ENCODE measurements around the gene CENPP.

DNA sequence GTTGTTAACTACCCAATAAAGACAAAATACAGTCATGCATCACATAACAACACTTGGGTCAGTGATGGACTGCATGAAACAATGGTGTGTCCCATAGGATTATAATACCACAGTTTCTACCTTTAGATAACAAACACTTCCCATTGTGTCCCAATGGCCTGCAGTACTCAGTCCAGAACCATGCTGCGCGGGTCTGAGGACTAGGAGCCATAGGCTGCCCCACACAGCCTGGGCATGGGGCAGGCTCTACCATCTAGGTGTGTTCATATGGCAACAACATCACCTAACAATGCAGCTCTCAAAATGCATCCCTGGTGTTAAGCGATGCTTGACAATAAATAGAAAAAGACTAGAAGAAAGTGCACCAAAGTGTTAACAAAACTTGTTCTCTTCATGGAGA is 337.4 kb downstream of the CENPP start:
- TF ChIP-seq, protein P1, sequence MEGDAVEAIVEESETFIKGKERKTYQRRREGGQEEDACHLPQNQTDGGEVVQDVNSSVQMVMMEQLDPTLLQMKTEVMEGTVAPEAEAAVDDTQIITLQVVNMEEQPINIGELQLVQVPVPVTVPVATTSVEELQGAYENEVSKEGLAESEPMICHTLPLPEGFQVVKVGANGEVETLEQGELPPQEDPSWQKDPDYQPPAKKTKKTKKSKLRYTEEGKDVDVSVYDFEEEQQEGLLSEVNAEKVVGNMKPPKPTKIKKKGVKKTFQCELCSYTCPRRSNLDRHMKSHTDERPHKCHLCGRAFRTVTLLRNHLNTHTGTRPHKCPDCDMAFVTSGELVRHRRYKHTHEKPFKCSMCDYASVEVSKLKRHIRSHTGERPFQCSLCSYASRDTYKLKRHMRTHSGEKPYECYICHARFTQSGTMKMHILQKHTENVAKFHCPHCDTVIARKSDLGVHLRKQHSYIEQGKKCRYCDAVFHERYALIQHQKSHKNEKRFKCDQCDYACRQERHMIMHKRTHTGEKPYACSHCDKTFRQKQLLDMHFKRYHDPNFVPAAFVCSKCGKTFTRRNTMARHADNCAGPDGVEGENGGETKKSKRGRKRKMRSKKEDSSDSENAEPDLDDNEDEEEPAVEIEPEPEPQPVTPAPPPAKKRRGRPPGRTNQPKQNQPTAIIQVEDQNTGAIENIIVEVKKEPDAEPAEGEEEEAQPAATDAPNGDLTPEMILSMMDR (conservative IDR thresholded peaks at IDR 0.05 in 1 of 2, IDR thresholded peaks at IDR 0.05 in 1 of 2; ENCODE audit: extremely low read depth in 1 of 2, insufficient read depth in 1 of 2, low read depth in 1 of 2, low read length in 2 of 2): no peak
- no peak for TF ChIP-seq EZH2 (IDR thresholded peaks at IDR 0.05; ENCODE audit: borderline replicate concordance, low read length)
